ENCODE measurements around the gene SDK2. TPM values are rescaled to one million over a fixed set of nuclear protein-coding genes. Genes with fewer than 3 reads are reported as not detected.

Gene SDK2
- total and polyA plus RNA-seq, 9 of the 15 experiments (the other 6 are each of a cell fraction or from before 2014, with no cell fraction given), result 0.04 TPM; not detected in 8

DNA sequence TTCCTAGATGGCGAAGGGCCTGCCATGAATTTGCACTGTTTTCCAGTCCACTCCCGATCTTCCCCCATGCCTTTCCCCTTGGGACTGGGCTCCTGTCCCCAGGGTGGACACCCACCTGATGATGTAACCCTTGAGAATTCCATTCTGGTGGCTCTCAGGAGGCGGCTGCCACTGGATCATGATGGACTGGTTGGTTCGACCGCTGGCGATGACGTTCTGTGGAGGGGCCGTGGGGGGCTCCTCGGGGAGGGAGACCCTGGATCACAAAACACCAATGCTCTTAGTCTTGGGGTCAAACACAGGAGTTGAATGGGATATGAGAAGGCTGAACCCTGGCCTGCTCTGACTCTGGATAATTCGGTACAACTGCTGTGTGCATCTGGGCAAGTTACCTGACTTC, 225.2 kb downstream of the SDK2 start (continued):
- TF ChIP-seq RBM22 (IDR thresholded peaks at IDR 0.05; ENCODE audit: low read depth, low read length, poor library complexity, severe bottlenecking), result no peak
- TF ChIP-seq NR2F6 (CRISPR knock-in tag; IDR thresholded peaks at IDR 0.05), result no peak
- TF ChIP-seq CHD2 (IDR thresholded peaks at IDR 0.05; ENCODE audit: low read depth, low read length), result no peak
- no peak for TF ChIP-seq TEAD4 (IDR thresholded peaks at IDR 0.05; ENCODE audit: low read length)
- TF ChIP-seq TEAD4 (CRISPR knock-in tag; IDR thresholded peaks at IDR 0.05; ENCODE audit: borderline replicate concordance), result no peak
- TF ChIP-seq, protein P1, sequence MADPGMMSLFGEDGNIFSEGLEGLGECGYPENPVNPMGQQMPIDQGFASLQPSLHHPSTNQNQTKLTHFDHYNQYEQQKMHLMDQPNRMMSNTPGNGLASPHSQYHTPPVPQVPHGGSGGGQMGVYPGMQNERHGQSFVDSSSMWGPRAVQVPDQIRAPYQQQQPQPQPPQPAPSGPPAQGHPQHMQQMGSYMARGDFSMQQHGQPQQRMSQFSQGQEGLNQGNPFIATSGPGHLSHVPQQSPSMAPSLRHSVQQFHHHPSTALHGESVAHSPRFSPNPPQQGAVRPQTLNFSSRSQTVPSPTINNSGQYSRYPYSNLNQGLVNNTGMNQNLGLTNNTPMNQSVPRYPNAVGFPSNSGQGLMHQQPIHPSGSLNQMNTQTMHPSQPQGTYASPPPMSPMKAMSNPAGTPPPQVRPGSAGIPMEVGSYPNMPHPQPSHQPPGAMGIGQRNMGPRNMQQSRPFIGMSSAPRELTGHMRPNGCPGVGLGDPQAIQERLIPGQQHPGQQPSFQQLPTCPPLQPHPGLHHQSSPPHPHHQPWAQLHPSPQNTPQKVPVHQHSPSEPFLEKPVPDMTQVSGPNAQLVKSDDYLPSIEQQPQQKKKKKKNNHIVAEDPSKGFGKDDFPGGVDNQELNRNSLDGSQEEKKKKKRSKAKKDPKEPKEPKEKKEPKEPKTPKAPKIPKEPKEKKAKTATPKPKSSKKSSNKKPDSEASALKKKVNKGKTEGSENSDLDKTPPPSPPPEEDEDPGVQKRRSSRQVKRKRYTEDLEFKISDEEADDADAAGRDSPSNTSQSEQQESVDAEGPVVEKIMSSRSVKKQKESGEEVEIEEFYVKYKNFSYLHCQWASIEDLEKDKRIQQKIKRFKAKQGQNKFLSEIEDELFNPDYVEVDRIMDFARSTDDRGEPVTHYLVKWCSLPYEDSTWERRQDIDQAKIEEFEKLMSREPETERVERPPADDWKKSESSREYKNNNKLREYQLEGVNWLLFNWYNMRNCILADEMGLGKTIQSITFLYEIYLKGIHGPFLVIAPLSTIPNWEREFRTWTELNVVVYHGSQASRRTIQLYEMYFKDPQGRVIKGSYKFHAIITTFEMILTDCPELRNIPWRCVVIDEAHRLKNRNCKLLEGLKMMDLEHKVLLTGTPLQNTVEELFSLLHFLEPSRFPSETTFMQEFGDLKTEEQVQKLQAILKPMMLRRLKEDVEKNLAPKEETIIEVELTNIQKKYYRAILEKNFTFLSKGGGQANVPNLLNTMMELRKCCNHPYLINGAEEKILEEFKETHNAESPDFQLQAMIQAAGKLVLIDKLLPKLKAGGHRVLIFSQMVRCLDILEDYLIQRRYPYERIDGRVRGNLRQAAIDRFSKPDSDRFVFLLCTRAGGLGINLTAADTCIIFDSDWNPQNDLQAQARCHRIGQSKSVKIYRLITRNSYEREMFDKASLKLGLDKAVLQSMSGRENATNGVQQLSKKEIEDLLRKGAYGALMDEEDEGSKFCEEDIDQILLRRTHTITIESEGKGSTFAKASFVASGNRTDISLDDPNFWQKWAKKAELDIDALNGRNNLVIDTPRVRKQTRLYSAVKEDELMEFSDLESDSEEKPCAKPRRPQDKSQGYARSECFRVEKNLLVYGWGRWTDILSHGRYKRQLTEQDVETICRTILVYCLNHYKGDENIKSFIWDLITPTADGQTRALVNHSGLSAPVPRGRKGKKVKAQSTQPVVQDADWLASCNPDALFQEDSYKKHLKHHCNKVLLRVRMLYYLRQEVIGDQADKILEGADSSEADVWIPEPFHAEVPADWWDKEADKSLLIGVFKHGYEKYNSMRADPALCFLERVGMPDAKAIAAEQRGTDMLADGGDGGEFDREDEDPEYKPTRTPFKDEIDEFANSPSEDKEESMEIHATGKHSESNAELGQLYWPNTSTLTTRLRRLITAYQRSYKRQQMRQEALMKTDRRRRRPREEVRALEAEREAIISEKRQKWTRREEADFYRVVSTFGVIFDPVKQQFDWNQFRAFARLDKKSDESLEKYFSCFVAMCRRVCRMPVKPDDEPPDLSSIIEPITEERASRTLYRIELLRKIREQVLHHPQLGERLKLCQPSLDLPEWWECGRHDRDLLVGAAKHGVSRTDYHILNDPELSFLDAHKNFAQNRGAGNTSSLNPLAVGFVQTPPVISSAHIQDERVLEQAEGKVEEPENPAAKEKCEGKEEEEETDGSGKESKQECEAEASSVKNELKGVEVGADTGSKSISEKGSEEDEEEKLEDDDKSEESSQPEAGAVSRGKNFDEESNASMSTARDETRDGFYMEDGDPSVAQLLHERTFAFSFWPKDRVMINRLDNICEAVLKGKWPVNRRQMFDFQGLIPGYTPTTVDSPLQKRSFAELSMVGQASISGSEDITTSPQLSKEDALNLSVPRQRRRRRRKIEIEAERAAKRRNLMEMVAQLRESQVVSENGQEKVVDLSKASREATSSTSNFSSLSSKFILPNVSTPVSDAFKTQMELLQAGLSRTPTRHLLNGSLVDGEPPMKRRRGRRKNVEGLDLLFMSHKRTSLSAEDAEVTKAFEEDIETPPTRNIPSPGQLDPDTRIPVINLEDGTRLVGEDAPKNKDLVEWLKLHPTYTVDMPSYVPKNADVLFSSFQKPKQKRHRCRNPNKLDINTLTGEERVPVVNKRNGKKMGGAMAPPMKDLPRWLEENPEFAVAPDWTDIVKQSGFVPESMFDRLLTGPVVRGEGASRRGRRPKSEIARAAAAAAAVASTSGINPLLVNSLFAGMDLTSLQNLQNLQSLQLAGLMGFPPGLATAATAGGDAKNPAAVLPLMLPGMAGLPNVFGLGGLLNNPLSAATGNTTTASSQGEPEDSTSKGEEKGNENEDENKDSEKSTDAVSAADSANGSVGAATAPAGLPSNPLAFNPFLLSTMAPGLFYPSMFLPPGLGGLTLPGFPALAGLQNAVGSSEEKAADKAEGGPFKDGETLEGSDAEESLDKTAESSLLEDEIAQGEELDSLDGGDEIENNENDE (IDR thresholded peaks at IDR 0.05; ENCODE audit: low read depth, low read length), result no peak
- TF ChIP-seq ZNF316 (IDR thresholded peaks at IDR 0.05), result no peak

Data from K562 (cell line).